HS-27A (cell line): ENCODE results near the gene CD38.
"Not testable (repeated sequence)": the region's sequence is repeated elsewhere in the genome, so short reads cannot be mapped to it uniquely, and the experiment has no call there.

Experiments
- DNase-seq: peaks from one replicate; pipeline ENCODE4 v3.0.0-alpha.2; 2012; ENCODE audit warnings: low read depth, missing footprints

Gene CD38

GRCh38 chr4:15778289-15779241 lies at the start of gene CD38:
Gene CD38 (plus strand): TSS chr4:15778328. CDS start chr4:15778415, 87 bp downstream.
- no peak for DNase-seq

GRCh38 chr4:15729910-15730533 lies 48.1 kb upstream of the CD38 start:
- DNase-seq: no peak

- DNase-seq: not testable (repeated sequence)
Measured at GRCh38 chr4:15733061-15733460, 45.1 kb upstream of the CD38 start.

GRCh38 chr4:15735536-15735935 lies 42.6 kb upstream of the CD38 start:
- no peak for DNase-seq

DNA sequence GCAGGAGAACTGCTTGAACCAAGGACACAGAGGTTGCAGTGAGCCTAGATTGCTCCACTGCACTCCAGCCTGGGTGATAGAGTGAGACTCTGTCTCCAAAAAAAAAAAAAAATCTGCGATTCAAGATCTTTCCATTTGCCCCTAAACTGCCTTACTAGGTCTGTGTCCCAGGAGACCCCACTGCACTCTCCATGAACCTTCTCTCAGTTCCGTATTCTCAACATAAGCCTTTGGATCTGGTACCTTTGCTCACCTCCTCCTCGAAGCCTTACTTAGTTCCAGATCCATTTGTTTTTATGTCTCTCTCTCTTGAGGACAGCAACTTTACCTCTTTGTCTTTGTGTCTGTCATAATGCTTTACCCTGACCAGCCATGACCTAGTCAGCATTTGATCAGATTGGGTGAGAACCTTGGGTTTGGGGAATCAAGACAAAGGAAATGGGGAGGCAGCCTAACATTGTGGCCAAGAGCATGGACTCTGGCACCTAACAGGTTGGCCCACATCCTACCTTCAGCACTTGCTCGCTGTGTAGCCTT lies 41.5 kb upstream of the CD38 start:
- no peak for DNase-seq

GRCh38 chr4:15737255-15737654 lies 40.9 kb upstream of the CD38 start:
- DNase-seq: no peak

GRCh38 chr4:15738877-15739276 lies 39.3 kb upstream of the CD38 start:
- DNase-seq: no peak

DNA sequence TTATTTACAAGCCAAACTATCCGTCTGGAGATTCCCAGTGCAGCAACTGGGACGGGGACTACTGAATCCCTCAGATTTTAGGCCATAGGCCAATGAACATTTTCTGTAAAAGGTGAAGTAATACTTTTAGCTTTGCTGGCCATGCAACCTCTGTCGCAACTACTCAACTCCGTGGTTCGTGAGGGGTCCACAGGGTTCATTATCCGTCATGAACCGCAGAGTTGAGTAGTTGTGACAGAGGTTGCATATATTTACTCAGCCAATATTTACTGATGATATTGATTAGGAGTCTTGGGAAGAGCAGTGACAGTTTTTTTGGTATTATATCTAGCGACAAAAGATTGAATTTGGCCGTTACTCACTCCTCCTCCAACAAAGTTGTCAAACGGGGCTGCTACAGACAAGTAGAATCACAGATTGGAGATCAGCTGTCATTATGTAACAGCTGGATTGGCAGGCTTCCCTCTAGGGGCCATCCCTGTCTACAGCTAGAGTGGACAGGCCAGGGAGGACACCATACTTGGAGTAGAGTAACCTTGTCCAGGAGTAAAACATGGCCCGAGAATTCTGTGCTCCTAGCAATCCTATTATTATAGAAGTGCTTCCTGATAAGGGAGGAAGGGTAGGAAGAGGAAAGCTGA lies 37.2 kb upstream of the CD38 start:
- DNase-seq: no peak

DNA sequence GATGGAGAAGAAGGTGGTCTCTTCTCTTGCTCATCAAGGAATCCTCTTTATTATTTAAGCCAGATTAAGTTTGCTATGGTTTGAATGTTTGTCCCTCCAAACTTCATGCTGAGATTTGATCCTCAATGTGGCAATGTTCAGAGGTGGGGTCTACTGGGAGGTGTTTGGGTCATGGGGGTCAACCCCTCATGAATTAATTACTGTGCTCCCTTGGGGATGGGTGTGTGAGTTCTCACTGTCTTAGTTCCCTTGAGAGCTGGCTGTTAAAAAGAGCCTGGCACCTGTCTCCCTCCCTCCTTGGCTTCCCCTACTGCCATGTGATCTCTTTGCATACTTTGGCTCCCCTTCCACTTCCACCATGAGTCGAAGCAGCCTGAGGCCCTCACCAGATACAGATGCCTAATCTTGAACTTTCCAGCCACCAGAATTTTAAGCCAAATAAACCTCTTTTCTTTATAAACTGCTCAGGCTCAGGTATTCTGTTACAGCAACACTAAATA lies 36.0 kb upstream of the CD38 start:
- no peak for DNase-seq

GRCh38 chr4:15742637-15743036 lies 35.5 kb upstream of the CD38 start:
- no peak for DNase-seq

DNA sequence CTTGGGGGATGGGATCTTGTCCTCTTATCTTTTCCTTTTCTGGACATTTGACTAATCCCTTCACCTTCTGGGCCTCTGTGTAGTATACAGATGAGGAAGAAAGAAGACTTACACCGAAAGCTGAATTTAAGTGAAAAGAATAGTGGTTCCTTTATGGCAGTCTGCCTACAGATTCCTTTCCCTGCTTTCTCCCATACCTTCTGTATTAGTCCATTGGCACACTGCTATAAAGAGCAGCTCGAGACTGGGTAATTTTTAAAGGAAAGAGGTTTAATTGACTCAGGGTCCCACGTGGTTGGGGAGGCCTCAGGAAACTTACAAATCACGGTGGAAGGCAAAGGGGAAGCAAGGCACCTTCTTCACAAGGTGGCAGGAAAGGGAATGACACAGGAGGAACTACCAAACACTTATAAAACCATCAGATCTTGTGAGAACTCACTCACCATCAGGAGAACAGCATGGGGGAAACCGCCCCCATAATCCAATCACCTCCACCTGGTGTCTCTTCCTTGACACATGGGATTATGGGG lies 34.0 kb upstream of the CD38 start:
- no peak for DNase-seq

GRCh38 chr4:15746110-15746509 lies 32.0 kb upstream of the CD38 start:
- no peak for DNase-seq

DNA sequence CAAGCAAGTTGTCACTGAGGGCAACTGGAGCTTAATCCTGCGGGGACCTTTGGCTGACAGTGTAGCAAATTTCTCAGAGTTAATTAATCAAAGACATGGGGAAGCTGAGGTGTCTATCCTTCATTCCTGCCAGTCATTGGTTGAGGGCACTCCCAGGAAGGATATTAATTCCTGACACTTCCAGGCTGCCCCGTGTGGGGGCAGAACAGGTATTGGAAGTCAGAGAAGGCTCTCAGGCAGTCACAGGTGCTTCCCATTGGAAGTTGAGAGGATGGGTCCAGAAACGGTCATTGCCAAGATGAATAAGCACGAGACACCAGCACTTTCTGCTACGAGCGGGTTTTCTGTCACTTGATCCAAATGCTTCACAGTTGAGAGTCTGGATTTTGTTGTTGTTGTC lies 29.1 kb upstream of the CD38 start:
- DNase-seq: no peak

DNA sequence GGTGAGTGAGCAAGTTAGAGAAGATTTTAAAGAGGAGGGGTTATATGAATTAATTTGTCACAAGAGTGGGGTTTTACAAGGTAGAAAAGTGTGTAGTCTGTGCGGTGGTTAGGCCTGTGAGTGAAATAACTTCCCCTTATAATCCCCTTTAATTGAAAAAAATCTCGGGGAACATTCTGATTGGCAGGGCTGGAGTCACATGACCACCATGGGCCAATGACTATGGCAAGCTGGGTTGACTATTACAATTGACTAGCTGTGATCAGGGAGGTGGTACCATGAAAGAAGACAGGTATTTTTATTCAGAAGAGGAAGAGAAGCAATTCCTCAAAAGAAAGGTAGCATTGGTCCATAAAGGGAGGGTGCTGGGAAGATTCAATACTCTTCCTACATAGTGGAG lies 27.0 kb upstream of the CD38 start:
- DNase-seq: no peak

DNA sequence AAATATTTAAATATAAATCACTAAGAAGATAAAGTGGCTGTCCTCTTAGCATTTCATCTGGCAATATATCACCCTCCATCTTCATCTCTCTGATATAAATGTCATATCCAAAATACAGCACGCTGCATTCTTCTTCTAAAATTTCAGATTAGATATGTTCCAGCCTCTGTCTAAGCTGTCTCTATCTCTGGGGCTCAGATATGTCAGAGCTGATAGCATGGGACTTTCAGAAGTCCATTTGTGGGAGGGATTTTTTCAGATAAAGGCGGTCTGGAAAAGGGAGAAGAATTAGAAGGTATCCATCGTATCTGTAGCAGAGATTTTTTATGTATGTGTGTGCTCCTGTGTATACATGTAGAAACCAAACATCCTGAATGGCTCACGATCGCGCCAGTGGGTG lies 25.0 kb upstream of the CD38 start:
- no peak for DNase-seq

- DNase-seq: no peak
Measured at GRCh38 chr4:15753786-15754185, 24.3 kb upstream of the CD38 start.

DNA sequence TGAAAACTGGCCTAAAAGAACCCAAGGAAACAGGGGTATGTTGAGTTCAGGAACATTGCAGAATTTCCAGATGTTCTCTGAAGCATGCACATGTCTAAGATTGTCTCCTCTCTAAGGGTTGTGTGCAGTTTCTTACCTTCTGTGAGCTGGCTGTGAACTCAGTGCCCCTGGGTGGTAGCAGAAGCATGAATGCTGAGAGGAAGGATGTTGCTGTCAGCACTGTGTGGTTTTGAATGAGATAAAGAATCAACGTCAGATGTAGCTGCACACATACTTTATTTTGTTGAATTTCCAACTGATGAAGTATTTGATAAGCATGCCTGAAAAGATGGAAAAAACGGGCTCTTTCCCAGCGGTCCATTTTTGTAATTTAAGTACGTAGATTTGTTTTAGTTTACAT lies 23.8 kb upstream of the CD38 start:
- no peak for DNase-seq

DNA sequence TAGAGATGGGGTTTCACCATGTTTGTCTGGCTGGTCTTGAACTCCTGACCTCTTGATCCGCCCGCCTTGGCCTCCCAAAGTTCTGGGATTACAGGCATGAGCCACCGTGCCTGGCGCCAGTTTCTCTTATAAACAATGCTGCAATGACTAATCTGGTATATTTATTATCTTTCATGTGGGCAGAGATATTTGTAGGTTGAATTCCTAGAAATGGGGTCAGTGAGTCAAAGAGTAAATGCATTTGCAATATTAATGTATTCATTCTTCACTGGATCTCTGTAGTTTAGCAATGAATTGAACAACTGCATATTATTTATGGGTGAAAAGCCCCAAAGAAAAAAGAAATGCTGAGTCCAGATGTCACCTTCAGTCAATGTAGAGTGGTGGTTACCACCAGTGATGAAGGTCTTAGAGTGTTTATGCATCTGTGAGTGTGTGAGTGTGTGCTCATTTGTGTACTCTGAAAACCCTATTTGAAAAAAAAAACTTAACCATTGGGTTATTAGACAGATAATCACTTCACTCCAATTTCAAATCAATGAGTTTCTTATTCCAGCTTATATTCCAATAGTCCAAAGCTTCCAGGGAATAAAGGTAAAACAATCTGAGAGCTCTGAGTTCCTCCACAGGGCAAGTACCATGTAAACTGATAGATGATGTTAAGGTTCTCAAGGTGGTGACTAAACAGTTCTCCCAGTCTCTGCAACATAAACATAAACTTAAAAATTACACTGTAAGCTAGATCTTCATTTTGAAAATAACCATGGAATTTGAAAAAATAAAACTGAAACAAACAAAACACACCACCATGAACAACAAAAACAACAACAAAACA lies 22.6 kb upstream of the CD38 start:
- peak; percentile 35 for DNase-seq

GRCh38 chr4:15756361-15756861 lies 21.7 kb upstream of the CD38 start:
- peak; percentile 50 for DNase-seq

DNA sequence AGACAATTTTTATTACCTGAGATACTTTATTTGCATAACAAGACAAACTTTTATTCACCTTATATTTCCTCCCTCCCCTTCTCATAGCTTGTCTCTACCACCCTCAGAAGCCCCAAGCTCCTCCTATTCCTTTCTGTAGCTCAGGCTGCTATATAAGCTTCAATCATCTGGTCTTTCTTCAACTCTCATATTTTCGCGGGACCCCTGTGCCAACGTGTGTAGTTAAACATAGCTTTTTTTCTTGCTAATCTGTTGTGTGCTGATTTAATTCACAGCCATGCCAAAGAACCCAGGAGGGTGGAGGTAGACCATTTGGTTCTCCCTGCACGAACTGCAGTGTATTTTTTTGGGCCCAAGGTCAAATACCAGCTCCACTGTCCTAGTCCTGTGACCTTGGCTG lies 21.1 kb upstream of the CD38 start:
- DNase-seq: no peak

DNA sequence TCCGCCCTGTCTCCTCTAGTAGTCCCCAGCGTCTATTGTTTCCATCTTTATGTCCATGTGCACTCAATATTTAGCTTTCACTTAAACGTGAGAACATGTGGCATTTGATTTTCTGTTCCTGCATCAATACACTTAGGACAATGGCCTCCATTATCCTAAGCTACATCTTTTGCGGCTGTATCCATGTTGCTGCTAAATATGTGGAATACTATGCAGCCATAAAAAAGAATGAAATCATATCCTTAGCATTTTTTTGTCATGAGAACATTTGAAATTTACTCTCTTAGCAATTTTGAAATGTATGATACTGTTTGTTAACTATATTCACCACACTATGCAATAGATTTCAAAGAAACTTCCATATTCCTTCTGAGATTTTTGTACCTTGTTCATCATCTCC lies 19.8 kb upstream of the CD38 start:
- DNase-seq: no peak
